GM10248 (cell line): ENCODE results near the gene GNAS-AS1.

Experiments
- CTCF ChIA-PET: fragments of 300-600 bp; sonication (Branson Sonifier 250); formaldehyde crosslinking; extraction: SDS; loops from one replicate; lab custom pipeline; 2021; ENCODE audit warnings: antibody characterized with exemption; lab: Yijun Ruan, JAX
- POLR2A ChIA-PET: fragments of 350-650 bp; sonication (Branson Sonifier 250); formaldehyde crosslinking; extraction: SDS; loops from one replicate; lab custom pipeline; 2020; ENCODE audit warnings: antibody characterized with exemption; lab: Yijun Ruan, JAX
- DNase-seq: peaks from one replicate; pipeline ENCODE4 v3.0.0; 2012; ENCODE audit errors: extremely low spot score
- TF ChIP-seq, protein P1 (sequence below): IDR thresholded peaks from 2 replicates; pipeline ENCODE4 v1.5.1; 2012; ENCODE audit warnings: mild to moderate bottlenecking, low read depth; ENCODE audit errors: extremely low read depth, missing control alignments, control extremely low read depth

The GNAS-AS1 gene

DNA sequence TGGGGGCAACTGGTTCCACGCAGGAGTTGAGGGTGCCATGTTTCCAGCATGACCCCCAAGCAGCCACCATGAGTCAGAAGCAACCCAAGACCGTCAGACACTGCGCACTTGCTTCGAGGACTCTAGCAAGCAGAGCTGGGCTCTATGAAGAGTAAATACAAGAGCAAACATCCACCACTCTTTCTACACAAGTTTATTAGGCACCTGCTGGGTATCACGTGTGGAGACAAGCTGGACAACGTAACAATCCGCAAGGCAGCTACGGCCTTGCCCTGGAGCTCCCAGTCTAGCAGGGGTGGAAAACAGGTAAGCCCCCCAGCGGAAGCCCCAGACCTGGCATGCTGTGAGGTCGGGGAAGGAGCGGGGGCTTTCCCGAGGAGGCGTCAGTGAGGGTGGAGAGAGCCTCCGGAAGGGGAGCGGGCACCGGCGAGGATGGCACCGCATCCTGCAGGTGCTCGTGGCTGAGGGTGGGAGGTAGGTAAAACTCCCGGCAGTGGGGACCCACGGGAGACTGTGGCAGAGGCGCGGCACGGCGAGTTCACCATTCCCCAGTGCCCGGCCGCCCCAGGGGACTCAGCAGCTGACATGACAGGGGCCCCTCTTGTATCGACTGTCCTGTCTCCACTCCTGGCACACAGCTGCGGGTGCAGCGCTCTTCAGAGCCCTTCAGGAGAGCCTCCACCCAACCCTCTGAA lies 33.6 kb downstream of the GNAS-AS1 start:
- CTCF ChIA-PET: no interaction called here
- TF ChIP-seq, protein P1, sequence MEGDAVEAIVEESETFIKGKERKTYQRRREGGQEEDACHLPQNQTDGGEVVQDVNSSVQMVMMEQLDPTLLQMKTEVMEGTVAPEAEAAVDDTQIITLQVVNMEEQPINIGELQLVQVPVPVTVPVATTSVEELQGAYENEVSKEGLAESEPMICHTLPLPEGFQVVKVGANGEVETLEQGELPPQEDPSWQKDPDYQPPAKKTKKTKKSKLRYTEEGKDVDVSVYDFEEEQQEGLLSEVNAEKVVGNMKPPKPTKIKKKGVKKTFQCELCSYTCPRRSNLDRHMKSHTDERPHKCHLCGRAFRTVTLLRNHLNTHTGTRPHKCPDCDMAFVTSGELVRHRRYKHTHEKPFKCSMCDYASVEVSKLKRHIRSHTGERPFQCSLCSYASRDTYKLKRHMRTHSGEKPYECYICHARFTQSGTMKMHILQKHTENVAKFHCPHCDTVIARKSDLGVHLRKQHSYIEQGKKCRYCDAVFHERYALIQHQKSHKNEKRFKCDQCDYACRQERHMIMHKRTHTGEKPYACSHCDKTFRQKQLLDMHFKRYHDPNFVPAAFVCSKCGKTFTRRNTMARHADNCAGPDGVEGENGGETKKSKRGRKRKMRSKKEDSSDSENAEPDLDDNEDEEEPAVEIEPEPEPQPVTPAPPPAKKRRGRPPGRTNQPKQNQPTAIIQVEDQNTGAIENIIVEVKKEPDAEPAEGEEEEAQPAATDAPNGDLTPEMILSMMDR: no peak
- DNase-seq: no peak
- POLR2A ChIA-PET: no interaction called here

DNA sequence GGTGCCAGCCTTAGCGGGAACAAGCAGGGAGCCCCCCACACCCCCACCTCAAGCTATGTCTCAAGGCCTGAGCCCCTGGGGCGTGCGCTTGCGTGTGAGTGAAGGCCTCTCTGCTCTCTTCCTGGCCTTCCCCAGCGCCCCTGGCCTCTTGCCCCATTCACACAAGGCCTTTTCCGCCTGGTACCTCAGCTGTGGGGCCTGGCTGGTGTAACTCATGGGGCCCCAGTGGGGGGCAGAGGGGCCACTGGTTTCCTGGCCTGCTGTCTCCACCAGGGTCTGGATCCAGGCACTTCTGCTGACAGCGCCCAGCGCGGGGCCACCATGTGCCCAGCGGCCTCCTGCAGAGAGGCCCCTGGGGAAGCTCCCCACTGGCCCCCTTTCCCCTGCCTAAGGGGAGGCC lies 34.7 kb downstream of the GNAS-AS1 start:
- TF ChIP-seq, protein P1: no peak
- CTCF ChIA-PET: no interaction called here
- POLR2A ChIA-PET: no interaction called here
- DNase-seq: no peak

- ChIA-PET POLR2A (no interaction called here), CTCF (no interaction called here)
- TF ChIP-seq, protein P1: no peak
- no peak for DNase-seq
Measured at GRCh38 chr20:58815448-58815847, 35.3 kb downstream of the GNAS-AS1 start.

GRCh38 chr20:58813369-58813768 lies 37.3 kb downstream of the GNAS-AS1 start:
- TF ChIP-seq, protein P1: no peak
- ChIA-PET CTCF (interaction anchor here (1.0 kb wide), 1 partner anchor 11 kb away, joined by 3 read pairs; no protein-coding TSS in a partner anchor), POLR2A (no interaction called here)

GRCh38 chr20:58811334-58811733 lies 39.4 kb downstream of the GNAS-AS1 start:
- ChIA-PET CTCF (no interaction called here), POLR2A (no interaction called here)
- TF ChIP-seq, protein P1: no peak
- no peak for DNase-seq

More at GRCh38 chr20:58813369-58813768, 37.3 kb downstream of the GNAS-AS1 start:
- no peak for DNase-seq

GRCh38 chr20:58810879-58811250 lies 39.8 kb downstream of the GNAS-AS1 start:
- POLR2A ChIA-PET: no interaction called here
- CTCF ChIA-PET: no interaction called here
- TF ChIP-seq, protein P1: no peak
- DNase-seq: no peak
